Dendritic cell treated with granulocyte-macrophage colony-stimulating factor and Interleukin-4, amounts not matched to agents 40 ng/mL and 50 ng/mL, for 4 days (primary cell): ENCODE measurements around the gene AFF3.

ENCODE experiments used
- H3K27ac Mint-ChIP-seq: one replicate; pipeline ENCODE4 v1.8.0; 2022; ENCODE audit warnings: mild to moderate bottlenecking, mixed read lengths
- H3K27me3 Mint-ChIP-seq: one replicate; pipeline ENCODE4 v1.8.0; 2022; ENCODE audit warnings: mild to moderate bottlenecking, mixed read lengths
- H3K36me3 Mint-ChIP-seq: one replicate; pipeline ENCODE4 v1.8.0; 2022; ENCODE audit warnings: low read depth, mixed read lengths
- H3K4me1 Mint-ChIP-seq: one replicate; pipeline ENCODE4 v1.8.0; 2022; ENCODE audit warnings: low read depth, mixed read lengths
- H3K4me3 Mint-ChIP-seq: one replicate; pipeline ENCODE4 v1.8.0; 2022; ENCODE audit warnings: mild to moderate bottlenecking, moderate library complexity, mixed read lengths
- H3K9me3 Mint-ChIP-seq: one replicate; pipeline ENCODE4 v1.8.0; 2022; ENCODE audit warnings: mixed read lengths
- intact Hi-C: fragments of 100-400 bp; cut with micrococcal nuclease; formaldehyde crosslinking; loops from one replicate; pipeline ENCODE4 v1.15.0; 2022

Gene AFF3

DNA sequence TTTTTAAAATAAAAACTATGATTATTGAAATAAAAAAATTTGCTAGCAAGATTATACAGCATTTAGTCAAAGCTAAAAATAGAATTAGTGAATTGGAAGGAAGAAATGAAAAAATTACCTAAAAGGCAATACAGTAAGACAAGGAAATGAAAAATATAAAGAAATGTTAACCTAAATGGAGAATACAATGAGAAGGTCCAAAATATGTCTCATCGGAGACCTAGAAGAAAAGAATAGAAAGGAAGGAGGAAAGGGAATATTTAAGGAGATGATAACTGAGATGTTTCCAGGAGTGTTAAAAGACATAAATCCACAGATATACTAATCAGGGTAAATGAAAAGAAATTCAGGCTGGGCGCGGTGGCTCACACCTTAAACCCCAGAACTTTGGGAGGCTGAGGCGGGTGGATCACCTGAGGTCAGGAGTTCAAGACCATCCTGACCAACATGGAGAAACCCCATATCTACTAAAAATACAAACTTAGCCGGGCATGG lies 78.9 kb downstream of the AFF3 start:
- Mint-ChIP-seq H3K4me3 (no peak overlapping the region), H3K27ac (no peak overlapping the region), H3K4me1 (peaks cover 18% of the 10 kb centered on the region), H3K36me3 (peaks cover 19% of the 10 kb centered on the region), H3K9me3 (peaks cover 23% of the 10 kb centered on the region), H3K27me3 (no peaks in the 10 kb centered on the region)
- intact Hi-C loops, result no loop called here

DNA sequence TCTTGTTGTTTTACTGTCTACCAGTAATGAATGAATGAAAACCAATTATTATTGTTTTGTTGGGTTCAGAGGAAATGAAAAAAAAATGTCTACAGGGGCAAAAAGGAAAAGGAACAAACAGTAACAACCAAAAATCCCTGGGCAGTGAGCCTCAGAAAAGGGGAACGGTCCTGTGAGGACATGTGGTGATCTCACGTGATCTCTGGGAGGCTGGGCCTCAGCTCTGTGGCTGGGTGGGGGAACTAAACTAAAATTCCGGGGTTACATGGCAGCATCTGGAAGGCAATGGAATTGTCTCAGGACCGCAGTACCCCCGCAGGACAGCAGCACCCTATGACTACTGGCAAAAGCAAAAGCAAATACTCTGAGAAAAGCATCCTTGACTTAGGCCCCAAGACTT lies 80.1 kb downstream of the AFF3 start:
- no peaks in the 10 kb centered on the region for H3K27me3 Mint-ChIP-seq
- intact Hi-C loops, result no loop called here
- H3K4me1 Mint-ChIP-seq, result peaks cover 18% of the 10 kb centered on the region
- no peak overlapping the region for H3K27ac Mint-ChIP-seq
- H3K9me3 Mint-ChIP-seq, result peaks cover 23% of the 10 kb centered on the region
- peaks cover 19% of the 10 kb centered on the region for H3K36me3 Mint-ChIP-seq
- no peak overlapping the region for H3K4me3 Mint-ChIP-seq

DNA sequence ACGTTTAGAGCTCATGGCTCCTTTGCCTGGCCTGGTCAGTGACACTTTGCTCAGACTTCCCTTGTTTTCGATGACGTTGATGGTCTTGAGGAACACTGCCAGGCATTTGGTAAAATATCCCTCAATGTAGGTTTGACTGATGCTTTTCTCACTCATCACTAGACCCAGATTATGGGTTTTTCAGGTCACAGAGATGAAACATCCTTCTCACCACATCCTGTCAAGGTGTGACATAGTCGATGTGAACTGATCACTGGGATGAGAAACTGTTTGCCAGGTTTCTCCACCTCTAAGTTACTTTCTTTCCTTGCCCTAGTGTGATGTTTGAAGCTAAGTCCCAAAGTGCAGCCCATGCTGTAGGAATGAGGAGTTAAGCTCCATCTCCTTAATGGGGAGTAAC lies 81.5 kb downstream of the AFF3 start:
- H3K4me1 Mint-ChIP-seq, result peaks cover 10% of the 10 kb centered on the region
- intact Hi-C loops, result no loop called here
- no peaks in the 10 kb centered on the region for H3K27me3 Mint-ChIP-seq
- H3K27ac Mint-ChIP-seq, result no peak overlapping the region
- no peak overlapping the region for H3K4me3 Mint-ChIP-seq
- H3K36me3 Mint-ChIP-seq, result peaks cover 19% of the 10 kb centered on the region
- peaks cover 23% of the 10 kb centered on the region for H3K9me3 Mint-ChIP-seq

DNA sequence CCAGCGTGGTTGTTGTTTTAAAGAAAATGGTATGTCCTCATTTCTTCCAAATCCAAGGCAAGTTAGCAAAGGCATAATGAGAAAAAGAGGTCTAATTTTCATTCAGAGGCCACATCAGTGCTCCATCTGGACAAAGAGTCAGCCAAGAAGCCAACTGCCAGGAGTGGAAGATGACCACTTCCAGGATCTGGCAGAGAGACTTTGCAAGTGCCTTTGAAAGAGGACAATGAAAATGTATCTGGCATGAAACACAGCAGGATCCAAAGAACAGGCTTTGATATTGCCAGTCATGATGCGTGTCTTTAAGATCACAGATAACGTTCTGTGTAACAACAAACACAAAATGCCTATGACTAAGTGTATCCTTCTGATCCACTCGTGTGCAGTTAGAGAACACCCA lies 82.8 kb downstream of the AFF3 start:
- intact Hi-C loops, result no loop called here
- Mint-ChIP-seq H3K36me3 (peaks cover 19% of the 10 kb centered on the region), H3K27ac (no peak overlapping the region), H3K27me3 (no peaks in the 10 kb centered on the region), H3K4me1 (peaks cover 10% of the 10 kb centered on the region), H3K9me3 (peaks cover 23% of the 10 kb centered on the region), H3K4me3 (no peak overlapping the region)

DNA sequence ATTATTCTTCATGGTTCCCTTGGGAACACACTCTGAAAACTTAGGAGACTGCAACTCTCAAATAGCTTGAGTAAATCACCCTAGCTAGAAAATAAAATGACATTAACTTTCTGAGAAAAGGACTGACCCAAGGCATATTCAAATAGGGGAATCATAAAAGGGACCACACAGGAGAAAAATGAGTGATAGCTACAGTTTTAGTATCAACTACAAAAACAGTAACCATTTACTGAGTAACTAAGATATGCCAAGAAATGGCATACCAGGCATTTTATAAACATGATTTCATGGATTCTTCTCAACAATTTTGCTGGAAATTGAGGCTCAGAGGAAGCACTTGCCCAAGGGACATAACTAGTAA lies 84.5 kb downstream of the AFF3 start:
- Mint-ChIP-seq H3K27me3 (no peaks in the 10 kb centered on the region), H3K9me3 (peaks cover 13% of the 10 kb centered on the region), H3K4me3 (no peak overlapping the region), H3K27ac (no peak overlapping the region), H3K4me1 (peaks cover 16% of the 10 kb centered on the region), H3K36me3 (peaks cover 11% of the 10 kb centered on the region)
- intact Hi-C loops, result no loop called here

DNA sequence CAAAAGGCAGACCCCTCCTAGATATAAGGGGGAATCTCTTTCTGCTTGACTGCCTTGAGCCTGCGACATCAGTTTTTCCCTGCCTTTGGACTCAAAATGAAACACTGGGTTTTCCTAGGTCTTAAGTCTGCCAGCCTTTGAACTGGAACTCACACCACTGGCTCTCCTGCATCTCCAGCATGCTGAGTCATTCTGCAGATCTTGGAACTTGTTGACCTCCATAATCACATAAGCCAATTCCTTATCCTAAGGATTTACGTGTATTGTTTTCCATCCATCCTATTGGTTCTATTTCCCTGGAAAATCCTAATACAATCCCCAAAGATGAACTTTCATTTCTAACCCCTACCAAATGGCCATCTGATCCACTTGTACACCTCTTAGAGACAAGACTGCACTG lies 88.0 kb downstream of the AFF3 start:
- Mint-ChIP-seq H3K9me3 (no peaks in the 10 kb centered on the region), H3K36me3 (no peaks in the 10 kb centered on the region), H3K4me3 (no peak overlapping the region), H3K4me1 (peaks cover 10% of the 10 kb centered on the region), H3K27ac (no peak overlapping the region), H3K27me3 (no peaks in the 10 kb centered on the region)
- intact Hi-C loops, result no loop called here

DNA sequence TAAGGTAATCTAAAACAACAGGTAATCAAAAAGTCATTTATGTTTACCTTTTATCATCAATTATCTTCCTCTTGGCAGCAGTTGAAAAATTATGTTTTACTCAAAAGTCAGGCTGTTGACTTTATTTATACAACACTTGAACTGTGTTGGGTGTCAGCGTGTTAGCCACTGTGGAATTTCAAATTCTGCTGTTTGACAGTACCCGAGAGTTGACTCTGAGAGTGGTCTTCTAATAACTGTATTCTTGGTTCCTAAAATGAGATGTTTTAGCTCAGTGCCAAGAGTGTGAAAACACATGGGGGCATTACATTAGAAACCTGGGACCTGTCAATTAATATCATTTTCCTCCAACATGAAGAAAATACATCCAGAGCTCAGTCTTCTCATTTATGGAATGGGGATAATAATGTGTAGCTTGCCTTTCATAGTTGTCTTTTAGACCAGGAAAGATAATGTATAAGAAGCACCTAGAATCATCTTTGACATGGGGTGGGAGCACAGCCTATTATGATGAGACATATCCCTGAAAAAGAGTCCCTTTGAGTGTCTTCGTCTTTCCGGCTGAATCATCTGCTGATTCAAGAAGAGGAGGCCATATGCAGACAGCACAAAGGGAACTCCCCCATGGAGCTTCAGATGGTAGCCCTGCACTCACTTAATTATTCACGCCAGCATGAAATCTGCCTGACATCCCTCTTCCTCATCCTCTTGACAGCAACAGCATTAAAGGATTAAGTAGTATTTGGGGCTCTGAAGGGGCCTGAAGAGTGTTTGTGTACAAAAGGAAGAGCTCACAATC lies 89.1 kb downstream of the AFF3 start:
- Mint-ChIP-seq H3K9me3 (no peaks in the 10 kb centered on the region), H3K27me3 (no peaks in the 10 kb centered on the region), H3K4me1 (peaks cover 10% of the 10 kb centered on the region), H3K4me3 (no peak overlapping the region), H3K27ac (no peak overlapping the region), H3K36me3 (no peaks in the 10 kb centered on the region)
- intact Hi-C loops, result no loop called here

DNA sequence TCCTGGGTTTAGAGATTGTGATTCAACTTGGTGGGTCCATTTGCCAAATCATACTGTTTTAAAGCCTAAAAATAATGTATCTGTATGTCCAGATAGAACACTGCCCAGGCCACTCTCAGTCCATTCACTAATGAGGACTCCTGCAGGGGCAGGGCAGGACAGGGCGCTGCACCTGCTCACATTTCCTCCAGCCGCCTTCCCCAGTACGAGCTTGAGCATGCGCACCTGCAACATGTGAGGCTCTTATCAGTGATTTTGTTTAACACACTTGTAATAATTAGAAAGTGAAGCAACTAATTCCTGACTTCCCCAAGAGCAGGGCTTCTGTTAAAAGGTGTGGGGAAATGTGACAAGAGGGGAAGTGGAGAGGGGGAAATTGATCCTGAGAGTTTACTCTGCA lies 89.7 kb downstream of the AFF3 start:
- no peak overlapping the region for H3K4me3 Mint-ChIP-seq
- H3K4me1 Mint-ChIP-seq, result peaks cover 10% of the 10 kb centered on the region
- no peak overlapping the region for H3K27ac Mint-ChIP-seq
- H3K27me3 Mint-ChIP-seq, result no peaks in the 10 kb centered on the region
- intact Hi-C loops, result no loop called here
- no peaks in the 10 kb centered on the region for H3K36me3 Mint-ChIP-seq
- no peaks in the 10 kb centered on the region for H3K9me3 Mint-ChIP-seq

DNA sequence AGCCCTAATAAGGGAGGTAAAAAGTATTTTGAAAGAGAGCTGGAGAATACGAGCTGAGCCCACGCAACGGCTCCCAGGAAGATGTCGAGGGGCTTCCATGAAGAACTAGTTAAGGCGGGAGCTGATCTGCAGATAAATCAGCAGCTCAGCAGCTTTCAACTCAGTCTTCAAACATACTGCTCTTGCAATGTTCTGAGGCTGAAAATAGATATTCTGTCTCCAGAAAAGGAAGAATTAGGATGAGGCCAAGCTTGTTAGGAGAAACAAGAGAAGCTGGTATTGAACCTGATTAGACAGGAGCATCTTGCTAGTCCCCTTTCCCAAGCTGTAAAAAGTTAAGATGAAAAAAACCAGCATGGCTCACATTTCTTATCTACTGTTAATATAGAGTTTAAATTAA lies 91.1 kb downstream of the AFF3 start:
- Mint-ChIP-seq H3K36me3 (no peaks in the 10 kb centered on the region), H3K4me3 (no peak overlapping the region), H3K27me3 (no peaks in the 10 kb centered on the region), H3K4me1 (peaks cover 10% of the 10 kb centered on the region), H3K9me3 (no peaks in the 10 kb centered on the region), H3K27ac (no peak overlapping the region)
- intact Hi-C loops, result no loop called here

DNA sequence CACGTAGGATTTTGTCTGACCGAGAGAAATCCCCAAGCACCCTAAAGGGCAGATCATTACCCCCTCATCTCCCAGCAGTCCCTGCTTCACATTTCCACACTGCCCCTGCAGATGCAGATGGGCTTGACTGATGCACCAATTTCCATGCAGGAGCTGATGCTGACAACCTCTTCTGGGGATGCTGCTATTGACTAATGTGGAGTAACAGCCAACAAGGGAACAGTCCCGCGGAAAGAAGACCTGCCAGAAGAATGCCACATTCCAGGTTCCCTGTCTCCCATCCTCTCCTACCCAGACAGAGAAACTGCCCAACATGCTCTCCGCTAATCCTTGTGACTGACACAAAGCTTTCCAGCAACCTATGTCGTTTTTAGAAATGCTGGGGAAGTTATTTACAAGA lies 91.7 kb downstream of the AFF3 start:
- Mint-ChIP-seq H3K27ac (no peak overlapping the region), H3K36me3 (no peaks in the 10 kb centered on the region), H3K9me3 (no peaks in the 10 kb centered on the region), H3K27me3 (no peaks in the 10 kb centered on the region), H3K4me1 (peaks cover 10% of the 10 kb centered on the region), H3K4me3 (no peak overlapping the region)
- intact Hi-C loops, result no loop called here

DNA sequence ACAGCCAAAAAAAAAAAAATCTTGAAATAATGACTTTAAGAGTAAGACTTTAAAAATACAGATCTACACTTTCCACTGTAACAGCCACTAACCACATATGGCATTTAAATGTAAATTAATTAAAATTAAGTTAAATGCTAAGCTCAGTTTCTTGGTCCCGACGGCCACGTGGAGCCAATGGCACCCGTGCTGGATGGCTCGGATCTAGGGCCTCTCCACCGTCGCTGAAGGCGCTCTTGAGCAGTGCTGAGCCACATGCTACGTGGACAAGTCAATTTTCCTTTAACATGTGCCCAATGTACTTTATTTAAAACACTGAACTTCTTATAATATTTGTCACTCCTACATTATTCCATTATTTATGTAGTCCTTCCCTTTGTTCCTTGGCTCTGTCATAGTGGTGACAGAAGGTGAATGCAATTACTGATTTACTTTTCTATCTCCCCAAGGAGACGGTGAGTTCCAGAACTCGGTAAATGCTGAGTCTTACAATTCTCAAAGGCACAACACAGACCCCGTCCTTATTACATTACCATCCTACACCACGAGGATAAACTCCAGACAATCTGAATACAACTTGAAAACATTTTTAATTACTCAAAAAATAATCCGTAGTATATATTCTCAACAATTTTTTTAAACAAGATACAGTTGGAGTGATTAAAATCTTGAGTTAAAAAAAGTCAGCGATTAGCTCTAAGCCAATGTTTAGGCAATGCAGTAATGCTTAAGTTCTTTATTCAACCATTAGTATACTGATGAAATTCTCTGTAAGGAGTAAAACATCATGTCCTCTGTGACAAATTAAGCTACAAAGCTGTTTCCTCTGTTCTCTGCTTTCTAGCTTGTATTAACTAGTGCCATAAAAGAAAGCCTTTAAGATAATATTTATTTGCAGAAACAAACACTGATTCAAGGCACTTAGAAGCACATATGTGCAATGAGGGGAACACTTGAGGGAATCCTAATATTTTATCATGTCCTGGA lies 95.1 kb downstream of the AFF3 start:
- H3K4me3 Mint-ChIP-seq, result no peak overlapping the region
- H3K9me3 Mint-ChIP-seq, result no peaks in the 10 kb centered on the region
- no peaks in the 10 kb centered on the region for H3K36me3 Mint-ChIP-seq
- H3K4me1 Mint-ChIP-seq, result no peaks in the 10 kb centered on the region
- intact Hi-C loops, result no loop called here
- no peak overlapping the region for H3K27ac Mint-ChIP-seq
- H3K27me3 Mint-ChIP-seq, result no peaks in the 10 kb centered on the region

DNA sequence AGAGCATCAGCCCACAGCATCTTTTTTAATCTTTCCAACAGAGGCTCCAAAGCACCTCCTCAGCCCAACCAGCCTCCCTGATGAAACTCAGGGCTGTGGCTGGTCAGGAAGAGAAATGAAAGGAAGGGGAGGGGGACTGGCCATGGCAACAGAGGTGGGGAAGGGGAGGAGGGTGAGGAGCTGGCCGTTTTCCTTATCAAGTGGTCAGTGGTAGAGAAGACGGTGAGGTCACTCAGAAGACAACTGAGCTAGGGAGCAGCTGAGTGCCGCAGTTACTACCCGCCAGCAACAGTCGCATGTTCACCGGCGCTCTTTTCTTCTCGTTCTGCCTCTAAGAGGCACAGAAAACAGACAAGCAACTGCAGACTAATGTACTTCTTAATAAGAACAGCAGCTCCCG lies 97.4 kb downstream of the AFF3 start:
- H3K36me3 Mint-ChIP-seq, result no peaks in the 10 kb centered on the region
- no peak overlapping the region for H3K27ac Mint-ChIP-seq
- no peaks in the 10 kb centered on the region for H3K27me3 Mint-ChIP-seq
- H3K4me3 Mint-ChIP-seq, result no peak overlapping the region
- peaks cover 1% of the 10 kb centered on the region for H3K4me1 Mint-ChIP-seq
- intact Hi-C loops, result no loop called here
- no peaks in the 10 kb centered on the region for H3K9me3 Mint-ChIP-seq

DNA sequence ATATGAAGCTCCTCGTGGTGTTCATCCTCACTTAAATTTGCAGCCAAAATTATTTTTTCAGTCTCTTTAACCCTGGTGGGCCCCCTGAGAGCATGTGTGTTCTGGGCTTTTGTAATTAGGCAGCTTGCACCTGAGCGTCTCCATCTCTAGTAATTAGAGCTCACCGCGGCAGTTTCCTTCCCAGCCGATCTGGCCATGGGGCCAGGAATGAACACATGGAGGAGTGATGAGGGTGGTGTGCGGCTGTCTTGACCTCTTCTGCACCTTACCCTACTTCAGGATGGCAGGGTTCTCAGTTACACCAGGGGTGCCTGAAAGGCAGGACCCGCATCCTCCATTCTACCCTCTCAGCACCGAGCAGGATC lies 98.5 kb downstream of the AFF3 start:
- Mint-ChIP-seq H3K27ac (no peak overlapping the region), H3K9me3 (no peaks in the 10 kb centered on the region), H3K36me3 (no peaks in the 10 kb centered on the region), H3K4me3 (no peak overlapping the region), H3K4me1 (peaks cover 12% of the 10 kb centered on the region), H3K27me3 (peaks cover 2% of the 10 kb centered on the region)
- intact Hi-C loops, result no loop called here

DNA sequence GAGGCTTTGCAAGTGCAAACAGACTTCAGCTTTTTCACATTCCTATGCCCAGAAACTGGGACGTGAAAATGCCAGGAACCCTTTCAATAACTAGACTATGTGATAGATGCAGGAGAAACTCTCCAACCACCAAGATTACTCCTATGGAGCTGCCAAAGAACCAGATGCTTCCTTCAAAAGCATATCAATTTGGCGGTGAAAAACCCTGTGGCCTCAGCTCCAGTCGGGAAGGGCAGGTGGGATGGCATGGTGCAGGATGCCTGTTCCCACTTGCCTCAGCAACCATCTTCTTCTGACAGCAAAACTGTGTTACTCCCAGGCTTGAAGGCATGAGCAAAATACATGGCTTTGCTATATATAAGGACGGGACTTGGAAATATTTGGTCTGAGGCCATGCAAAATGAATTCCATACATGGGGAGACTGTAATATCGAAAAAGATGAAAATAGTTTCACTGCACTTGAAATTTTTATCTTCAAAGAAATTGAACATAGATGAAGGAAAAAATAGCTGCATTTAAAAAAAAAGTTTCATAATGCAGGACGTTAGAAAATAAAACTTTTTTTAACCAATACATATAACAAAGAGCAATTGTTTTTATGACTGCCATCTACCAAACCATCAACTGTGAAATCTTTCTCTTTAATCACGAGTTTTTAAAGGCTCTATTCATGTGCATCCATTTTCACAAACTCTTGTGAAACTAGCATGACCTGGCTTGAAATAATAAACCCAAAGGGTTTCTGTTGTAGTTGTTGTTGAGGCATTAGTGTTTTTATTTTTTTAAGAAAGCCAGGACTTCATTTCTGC lies 99.1 kb downstream of the AFF3 start:
- intact Hi-C loops, result no loop called here

More for the DNA sequence above, 99.1 kb downstream of the AFF3 start:
- Mint-ChIP-seq H3K36me3 (no peaks in the 10 kb centered on the region), H3K9me3 (no peaks in the 10 kb centered on the region), H3K4me1 (peaks cover 12% of the 10 kb centered on the region), H3K27ac (no peak overlapping the region), H3K4me3 (no peak overlapping the region), H3K27me3 (peaks cover 2% of the 10 kb centered on the region)
